ENCODE results near the gene FFAR3. TPM values are rescaled to one million over a fixed set of nuclear protein-coding genes. Genes with fewer than 3 reads are reported as not detected.

Gene FFAR3
- polyA plus RNA-seq, 2 of the 4 experiments (the other 2 are of a cell fraction): not detected

GRCh38 chr19:35348911-35349611 is 9.2 kb upstream of the FFAR3 start:
- DNase-seq (ENCODE audit: low read depth in 1 of 2, low spot score in 1 of 2): no peak
- no peak for FAIRE-seq
- H3K27ac ChIP-seq: no peak overlapping the region
- ATAC-seq: no peak
- H3K9me3 ChIP-seq: no peaks in the 10 kb centered on the region
- CTCF ChIA-PET: interaction anchor here (0.5 to 15.0 kb wide), 14 partner anchors 9 to 445 kb away, joined by 3 to 368 read pairs (median 4); partner anchors contain the start of genes KRTDAP and USF2
- no peaks in the 10 kb centered on the region for H3K4me1 ChIP-seq
- 57% methylated on average over 18 of the region's 18 CpGs for WGBS (ENCODE audit: missing lambda C conversion rate)
- no peak overlapping the region for H3K4me2 ChIP-seq
- POLR2A ChIA-PET: interaction anchor here (0.6 kb wide), 1 partner anchor 774 kb away, joined by 5 read pairs; no protein-coding TSS in a partner anchor
- TF ChIP-seq FOXS1 (CRISPR knock-in tag; IDR thresholded peaks at IDR 0.05): no peak
- H3K4me3 ChIP-seq: no peak overlapping the region

GRCh38 chr19:35349614-35350521 is 8.4 kb upstream of the FFAR3 start:
- Histone ChIP-seq H3K27ac (no peak overlapping the region), H3K4me3 (no peak overlapping the region), H3K9me3 (no peaks in the 10 kb centered on the region), H3K4me1 (no peaks in the 10 kb centered on the region), H3K4me2 (no peak overlapping the region)
- FAIRE-seq (no peak), DNase-seq (ENCODE audit: low read depth in 1 of 2, low spot score in 1 of 2) (no peak), ATAC-seq (no peak; a peak in 1 of 6 replicates)
- TF ChIP-seq FOSL2 (IDR thresholded peaks at IDR 0.05): no peak
- no peak for TF ChIP-seq FOSL2 (CRISPR knock-in tag; IDR thresholded peaks at IDR 0.05)
- no peak for TF ChIP-seq MAX (IDR thresholded peaks at IDR 0.05)
- TF ChIP-seq GATA3 (IDR thresholded peaks at IDR 0.05; ENCODE audit: borderline replicate concordance): no peak
- TF ChIP-seq ATOH8 (CRISPR knock-in tag; IDR thresholded peaks at IDR 0.05; ENCODE audit: low read depth): no peak
- no peak for TF ChIP-seq KDM5A (IDR thresholded peaks at IDR 0.05)
- TF ChIP-seq HOXA7 (CRISPR knock-in tag; IDR thresholded peaks at IDR 0.05): no peak
- TF ChIP-seq FOXS1 (CRISPR knock-in tag; IDR thresholded peaks at IDR 0.05): no peak
- TF ChIP-seq SREBF2 (IDR thresholded peaks at IDR 0.05): no peak
- no peak for TF ChIP-seq BHLHE40 (IDR thresholded peaks at IDR 0.05; ENCODE audit: low read depth, low read length)
- no peak for TF ChIP-seq JUN (IDR thresholded peaks at IDR 0.05)
- TF ChIP-seq POLR2AphosphoS2 (conservative IDR thresholded peaks at IDR 0.05; ENCODE audit: low read length): no peak
- TF ChIP-seq TP53 (CRISPR knock-in tag; IDR thresholded peaks at IDR 0.05): no peak
- TF ChIP-seq HOXB13 (CRISPR knock-in tag; IDR thresholded peaks at IDR 0.05; ENCODE audit: low read depth): no peak
- no peak for TF ChIP-seq EP300 (IDR thresholded peaks at IDR 0.05)
- TF ChIP-seq ESRRA (IDR thresholded peaks at IDR 0.05; ENCODE audit: borderline replicate concordance, low read length): no peak
- TF ChIP-seq EHF (CRISPR knock-in tag; IDR thresholded peaks at IDR 0.05): no peak
- TF ChIP-seq RARB (CRISPR knock-in tag; IDR thresholded peaks at IDR 0.05): no peak
- TF ChIP-seq ZFP36 (IDR thresholded peaks at IDR 0.05; ENCODE audit: borderline replicate concordance, partially characterized antibody): no peak
- 38% methylated on average over 17 of the region's 17 CpGs for WGBS (ENCODE audit: missing lambda C conversion rate)
- ChIA-PET CTCF (interaction anchor here (0.6 to 15.0 kb wide), 7 partner anchors 10 to 160 kb away, joined by 3 to 368 read pairs (median 7); partner anchors contain the start of gene KRTDAP), POLR2A (interaction anchor here (0.6 kb wide), 1 partner anchor 773 kb away, joined by 5 read pairs; no protein-coding TSS in a partner anchor)

GRCh38 chr19:35350591-35350990 is 7.7 kb upstream of the FFAR3 start:
- CTCF ChIA-PET: interaction anchor here (1.1 to 15.0 kb wide), 5 partner anchors 11 to 143 kb away, joined by 3 to 368 read pairs (median 81); partner anchors contain the start of gene KRTDAP
- ATAC-seq: no peak
- DNase-seq (ENCODE audit: low read depth in 1 of 2, low spot score in 1 of 2): no peak
- no peak for FAIRE-seq
- 57% methylated on average over 7 of the region's 7 CpGs for WGBS (ENCODE audit: missing lambda C conversion rate)
- POLR2A ChIA-PET: interaction anchor here (0.8 kb wide), 1 partner anchor 12 kb away, joined by 4 read pairs; no protein-coding TSS in a partner anchor
- Histone ChIP-seq H3K4me3 (no peak overlapping the region), H3K4me1 (no peaks in the 10 kb centered on the region), H3K9me3 (no peaks in the 10 kb centered on the region), H3K27ac (no peak overlapping the region), H3K4me2 (no peak overlapping the region)
- TF ChIP-seq ZC3H11A (IDR thresholded peaks at IDR 0.05): no peak
- no peak for TF ChIP-seq HOXB13 (CRISPR knock-in tag; IDR thresholded peaks at IDR 0.05; ENCODE audit: low read depth)
- no peak for TF ChIP-seq CBX8 (IDR thresholded peaks at IDR 0.05)
- no peak for TF ChIP-seq SMC3 (IDR thresholded peaks at IDR 0.05)
- no peak for TF ChIP-seq HMGXB4 (CRISPR knock-in tag; IDR thresholded peaks at IDR 0.05; ENCODE audit: borderline replicate concordance)
- TF ChIP-seq EHMT2 (IDR thresholded peaks at IDR 0.05; ENCODE audit: low read depth): no peak
- no peak for TF ChIP-seq JUN (IDR thresholded peaks at IDR 0.05)
- no peak for TF ChIP-seq NPAS2 (CRISPR knock-in tag; IDR thresholded peaks at IDR 0.05; ENCODE audit: borderline replicate concordance)
- no peak for TF ChIP-seq RFX5 (IDR thresholded peaks at IDR 0.05)
- no peak for TF ChIP-seq HDAC2 (IDR thresholded peaks at IDR 0.05)
- TF ChIP-seq ZSCAN20 (CRISPR knock-in tag; IDR thresholded peaks at IDR 0.05): no peak
- no peak for TF ChIP-seq EP300 (IDR thresholded peaks at IDR 0.05)
- TF ChIP-seq HOXA7 (CRISPR knock-in tag; IDR thresholded peaks at IDR 0.05): no peak
- TF ChIP-seq KDM1A (IDR thresholded peaks at IDR 0.05; ENCODE audit: low read depth): no peak
- TF ChIP-seq NR3C1 (IDR thresholded peaks at IDR 0.05): no peak
- TF ChIP-seq E2F6 (IDR thresholded peaks at IDR 0.05; ENCODE audit: borderline replicate concordance, low read depth): no peak

All from A549 (cell line).